ENCODE data around the gene C1QBP.

The C1QBP gene

DNA sequence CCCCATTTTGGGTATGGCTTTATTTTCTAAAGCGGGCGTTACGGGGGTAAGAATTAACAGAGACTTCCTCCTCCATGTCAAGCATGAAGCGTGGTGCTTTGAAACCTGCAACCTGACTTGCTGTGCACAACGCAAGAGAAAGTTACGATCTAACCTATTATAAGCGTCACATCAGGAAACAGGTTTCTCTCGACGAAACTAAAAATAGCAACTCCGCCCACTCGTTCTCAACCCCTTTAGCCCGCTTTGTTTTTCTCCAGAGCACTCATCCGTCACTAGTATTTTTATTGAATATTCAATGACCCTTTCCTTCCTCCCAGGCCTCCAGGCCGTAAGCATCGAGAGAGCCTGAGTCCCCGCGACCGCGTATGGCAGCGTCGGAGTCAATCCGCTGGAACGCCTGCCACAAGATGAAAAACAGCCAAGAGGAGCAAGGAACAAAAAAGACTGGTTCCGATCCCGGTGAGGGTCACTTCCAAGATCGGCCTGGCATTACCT, 20.0 kb downstream of the C1QBP start:
- peak overlapping the region; percentile 88 to 94 for H3K4me3 Mint-ChIP-seq
- peak; percentile 68 to 76 for DNase-seq
- H3K9me3 Mint-ChIP-seq, result no peaks in the 10 kb centered on the region
- peak; percentile 59 for ATAC-seq
- peaks cover 51% of the 10 kb centered on the region for H3K4me1 Mint-ChIP-seq
- peak overlapping the region; percentile 98 to 99 for H3K27ac Mint-ChIP-seq
- H3K27me3 Mint-ChIP-seq, result no peaks in the 10 kb centered on the region

DNA sequence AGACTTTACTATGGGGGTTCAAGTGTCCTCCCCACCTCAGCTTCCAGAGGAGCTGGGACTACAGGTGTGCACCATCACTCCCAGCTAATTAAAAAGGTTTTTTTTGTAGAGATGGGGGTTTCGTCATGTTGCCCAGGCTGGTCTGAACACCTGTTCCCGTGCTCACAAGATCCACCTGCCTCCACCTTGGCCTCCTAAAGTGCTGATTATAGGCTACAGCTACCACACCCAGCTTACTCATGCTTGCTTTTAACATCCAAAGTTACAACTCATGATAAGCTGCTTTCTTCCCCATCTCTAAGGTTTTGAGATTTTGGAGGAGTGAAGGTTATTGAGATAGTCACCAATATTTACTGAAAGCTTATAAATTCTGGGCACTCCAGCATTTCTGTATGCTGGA, 22.1 kb downstream of the C1QBP start:
- DNase-seq (no peak), ATAC-seq (no peak)
- Mint-ChIP-seq H3K4me3 (peak overlapping the region; percentile 70 to 74), H3K4me1 (peaks cover 60% of the 10 kb centered on the region), H3K9me3 (no peaks in the 10 kb centered on the region), H3K27me3 (no peaks in the 10 kb centered on the region), H3K27ac (peak overlapping the region in 1 of 2 donors; percentile 67)

DNA sequence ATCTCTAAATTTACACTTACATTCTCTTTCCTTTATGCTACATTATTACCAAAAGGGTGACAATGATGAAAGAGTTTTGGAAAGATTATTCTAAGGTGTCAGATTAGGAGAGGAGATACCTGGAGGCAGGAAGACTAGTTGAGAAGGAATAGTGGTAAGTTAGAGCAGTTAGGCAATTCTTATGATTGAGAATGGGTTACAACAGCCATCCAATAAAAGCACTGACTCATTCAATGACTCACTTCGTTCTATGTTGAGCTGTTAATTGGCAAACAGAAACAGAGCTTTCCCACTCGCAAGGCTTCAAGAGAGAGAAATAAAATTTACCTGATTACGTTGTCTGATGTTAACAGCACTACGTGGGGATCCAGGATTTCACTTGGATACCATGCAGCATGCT, 25.3 kb downstream of the C1QBP start:
- Mint-ChIP-seq H3K4me3 (no peak overlapping the region), H3K27me3 (no peaks in the 10 kb centered on the region), H3K9me3 (no peaks in the 10 kb centered on the region), H3K4me1 (peaks cover 55% of the 10 kb centered on the region), H3K27ac (peak overlapping the region; percentile 91)
- DNase-seq (no peak), ATAC-seq (peak; percentile 79)

GRCh38 chr17:5410594-5411272, 28.2 kb downstream of the C1QBP start:
- H3K9me3 Mint-ChIP-seq, result no peaks in the 10 kb centered on the region
- ATAC-seq, result no peak
- peak overlapping the region; percentile 35 to 62 for H3K27ac Mint-ChIP-seq
- H3K27me3 Mint-ChIP-seq, result no peaks in the 10 kb centered on the region
- H3K4me3 Mint-ChIP-seq, result no peak overlapping the region
- H3K4me1 Mint-ChIP-seq, result peaks cover 37% of the 10 kb centered on the region
- no peak for DNase-seq

- no peak for ATAC-seq
- Mint-ChIP-seq H3K27me3 (no peaks in the 10 kb centered on the region), H3K9me3 (no peaks in the 10 kb centered on the region), H3K4me1 (peaks cover 23% of the 10 kb centered on the region), H3K4me3 (no peak overlapping the region), H3K27ac (no peak overlapping the region)
- no peak for DNase-seq
These were observed 30.8 kb downstream of the C1QBP start for GRCh38 chr17:5408186-5408585.

- no peak for ATAC-seq
- H3K9me3 Mint-ChIP-seq, result no peaks in the 10 kb centered on the region
- DNase-seq, result no peak
- no peaks in the 10 kb centered on the region for H3K27me3 Mint-ChIP-seq
- H3K27ac Mint-ChIP-seq, result no peak overlapping the region
- H3K4me3 Mint-ChIP-seq, result no peak overlapping the region
- peaks cover under 1% of the 10 kb centered on the region for H3K4me1 Mint-ChIP-seq
These were observed 33.6 kb downstream of the C1QBP start for GRCh38 chr17:5405400-5405799.

- Mint-ChIP-seq H3K27me3 (no peaks in the 10 kb centered on the region), H3K4me1 (peaks cover 7% of the 10 kb centered on the region), H3K4me3 (no peak overlapping the region), H3K9me3 (no peaks in the 10 kb centered on the region), H3K27ac (no peak overlapping the region)
- ATAC-seq (no peak), DNase-seq (no peak)
These were observed 39.2 kb downstream of the C1QBP start for GRCh38 chr17:5399767-5400166.

DNA sequence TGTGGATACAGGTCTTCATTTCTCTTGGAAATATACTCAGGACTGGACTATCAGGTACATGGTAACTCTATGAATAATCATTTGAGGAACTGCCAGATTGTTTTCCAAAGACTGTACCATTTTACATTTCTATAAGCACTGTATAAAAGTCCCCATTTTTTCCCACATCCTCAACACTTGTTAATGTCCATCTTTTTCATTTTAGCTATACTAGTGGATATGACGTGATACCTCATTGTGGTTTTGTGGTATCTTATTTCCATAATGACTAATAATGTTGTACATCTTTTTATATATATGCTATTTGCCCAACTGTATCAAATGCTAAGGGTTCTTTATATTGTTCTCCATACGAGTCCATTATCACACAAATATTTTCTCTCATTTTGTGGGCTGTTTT, 42.3 kb downstream of the C1QBP start:
- DNase-seq (no peak), ATAC-seq (peak; percentile 76)
- Mint-ChIP-seq H3K4me3 (no peak overlapping the region), H3K9me3 (no peaks in the 10 kb centered on the region), H3K27ac (peak overlapping the region in 1 of 2 donors; percentile 49), H3K27me3 (no peaks in the 10 kb centered on the region), H3K4me1 (peaks cover 7% of the 10 kb centered on the region)

GRCh38 chr17:5391678-5392077, 47.3 kb downstream of the C1QBP start:
- Mint-ChIP-seq H3K4me1 (no peaks in the 10 kb centered on the region), H3K27ac (no peak overlapping the region), H3K9me3 (no peaks in the 10 kb centered on the region), H3K27me3 (no peaks in the 10 kb centered on the region), H3K4me3 (no peak overlapping the region)
- DNase-seq (no peak), ATAC-seq (no peak)
